GM19099 (cell line): ENCODE results near the gene NSUN3.

Experiments used
- POLR2A ChIP-seq: IDR thresholded peaks from 3 replicates; pipeline ENCODE4 v1.6.1; 2011; ENCODE audit warnings: low read depth; ENCODE audit not compliant: insufficient read length; ENCODE audit errors: extremely low read depth

NSUN3 gene

GRCh38 chr3:94159062-94159828 is 96.4 kb downstream of the NSUN3 start:
- no peak for TF ChIP-seq POLR2A

- no peak for TF ChIP-seq POLR2A
These were observed 99.8 kb downstream of the NSUN3 start for GRCh38 chr3:94162700-94163099.

- no peak for TF ChIP-seq POLR2A
These were observed 104.5 kb downstream of the NSUN3 start for GRCh38 chr3:94167346-94167745.

- no peak for TF ChIP-seq POLR2A
These were observed 104.9 kb downstream of the NSUN3 start for GRCh38 chr3:94167796-94168195.

- TF ChIP-seq POLR2A, result no peak
These were observed 109.1 kb downstream of the NSUN3 start for GRCh38 chr3:94171954-94172353.

- TF ChIP-seq POLR2A, result no peak
These were observed 109.9 kb downstream of the NSUN3 start for GRCh38 chr3:94172695-94173310.

- no peak for TF ChIP-seq POLR2A
These were observed 111.0 kb downstream of the NSUN3 start for GRCh38 chr3:94173673-94174434.

GRCh38 chr3:94175677-94176076 is 112.8 kb downstream of the NSUN3 start:
- no peak for TF ChIP-seq POLR2A

- no peak for TF ChIP-seq POLR2A
These were observed 114.3 kb downstream of the NSUN3 start for GRCh38 chr3:94176988-94177745.
